ENCODE measurements around the gene PLSCR4.

DNA sequence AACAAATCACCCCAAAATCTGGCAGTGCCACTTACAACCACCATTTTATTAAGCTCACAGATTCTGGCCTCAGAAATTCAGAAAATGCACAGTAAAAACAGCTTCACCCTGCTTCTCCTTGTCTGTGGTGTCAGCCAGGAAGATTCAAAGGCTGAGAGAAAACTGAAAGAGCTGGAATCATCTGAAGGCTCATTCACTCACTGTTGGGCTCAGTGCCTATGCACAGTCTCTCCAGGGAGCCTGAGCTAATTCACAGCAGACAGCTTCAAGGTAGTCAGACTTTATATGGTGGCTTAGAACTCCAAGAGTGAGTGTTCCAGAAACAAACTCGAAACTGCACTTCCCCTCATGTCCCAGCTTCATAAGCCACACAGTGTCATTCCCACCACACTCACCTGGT is 73.4 kb downstream of the PLSCR4 start:
- TF ChIP-seq EZH2 (IDR thresholded peaks at IDR 0.05; ENCODE audit: insufficient read depth, poor library complexity, severe bottlenecking) (no peak), EZH2phosphoT487 (IDR thresholded peaks at IDR 0.05; ENCODE audit: insufficient read depth, low read depth) (no peak)
